NCI-H187 (cell line): ENCODE results near the gene TNKS2.
"Not testable (repeated sequence)": the region's sequence is repeated elsewhere in the genome, so short reads cannot be mapped to it uniquely, and the experiment has no call there.

ENCODE experiments used
- DNase-seq, 2 experiments: peaks; one replicate each; lab custom pipeline; 2025; lab: John Stamatoyannopoulos, UW

TNKS2 gene

DNA sequence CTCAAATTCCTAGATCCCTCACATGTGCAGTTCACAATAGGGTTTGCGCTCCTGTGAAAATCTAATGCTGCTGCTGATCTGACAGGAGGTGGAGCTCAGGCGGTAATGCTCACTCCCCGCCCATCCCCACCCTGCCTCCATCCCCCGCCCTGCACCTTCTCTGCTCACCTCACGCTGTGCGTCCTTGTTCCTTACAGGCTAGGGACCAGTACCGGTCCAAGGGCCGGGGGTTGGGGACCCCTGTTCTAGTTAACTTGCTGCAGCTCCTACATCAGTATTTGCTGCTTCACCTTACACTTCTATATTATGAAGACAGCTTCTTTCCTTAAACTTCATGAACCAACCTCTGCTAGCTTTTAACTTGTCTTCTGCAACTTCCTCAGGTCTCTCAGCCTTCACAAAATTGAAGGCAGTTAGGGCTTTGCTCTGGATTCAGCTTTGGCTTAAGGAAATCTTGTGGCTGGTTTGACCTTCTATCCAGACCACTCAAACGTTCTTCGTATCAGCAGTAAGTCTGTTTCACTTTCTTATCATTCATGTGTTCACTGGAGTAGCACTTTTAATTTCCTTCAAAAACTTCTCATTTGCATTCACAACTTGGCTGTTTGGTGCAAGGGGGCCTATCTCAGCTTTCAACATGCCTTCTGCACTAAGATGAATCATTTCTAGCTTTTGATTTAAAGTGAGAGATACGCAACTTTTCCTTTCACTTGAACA, 1.7 kb upstream of the TNKS2 start:
- no peak for DNase-seq

DNA sequence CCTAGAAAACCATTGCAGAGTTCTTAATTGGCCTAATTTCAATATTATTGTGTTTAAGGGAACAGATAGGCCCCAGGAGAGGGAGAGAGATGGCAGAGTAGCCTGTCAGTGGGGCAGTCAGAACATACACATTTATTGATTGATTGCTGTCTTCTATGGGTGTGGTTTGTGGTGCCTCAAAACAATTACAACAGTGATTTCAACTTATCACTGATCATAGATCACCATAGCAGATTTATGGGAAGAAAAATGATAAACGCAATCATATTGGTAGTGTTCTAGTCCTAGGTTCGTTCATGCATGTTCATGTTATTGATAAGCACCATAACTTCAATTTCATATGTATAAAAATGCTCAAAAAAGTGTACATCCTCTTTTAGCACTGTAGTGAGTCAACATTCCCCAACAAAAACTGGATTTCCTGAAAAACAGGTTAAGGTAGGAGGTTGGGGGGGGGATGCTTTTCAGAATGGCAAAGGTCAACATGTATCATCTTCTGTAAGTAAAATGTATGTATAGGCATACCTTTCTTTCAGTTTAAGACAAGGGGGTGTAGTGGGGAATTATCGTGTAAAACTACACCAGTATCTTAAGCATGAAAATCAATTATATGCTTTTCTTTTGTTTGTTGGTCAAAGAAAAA, 1.1 kb upstream of the TNKS2 start:
- no peak for DNase-seq

DNA sequence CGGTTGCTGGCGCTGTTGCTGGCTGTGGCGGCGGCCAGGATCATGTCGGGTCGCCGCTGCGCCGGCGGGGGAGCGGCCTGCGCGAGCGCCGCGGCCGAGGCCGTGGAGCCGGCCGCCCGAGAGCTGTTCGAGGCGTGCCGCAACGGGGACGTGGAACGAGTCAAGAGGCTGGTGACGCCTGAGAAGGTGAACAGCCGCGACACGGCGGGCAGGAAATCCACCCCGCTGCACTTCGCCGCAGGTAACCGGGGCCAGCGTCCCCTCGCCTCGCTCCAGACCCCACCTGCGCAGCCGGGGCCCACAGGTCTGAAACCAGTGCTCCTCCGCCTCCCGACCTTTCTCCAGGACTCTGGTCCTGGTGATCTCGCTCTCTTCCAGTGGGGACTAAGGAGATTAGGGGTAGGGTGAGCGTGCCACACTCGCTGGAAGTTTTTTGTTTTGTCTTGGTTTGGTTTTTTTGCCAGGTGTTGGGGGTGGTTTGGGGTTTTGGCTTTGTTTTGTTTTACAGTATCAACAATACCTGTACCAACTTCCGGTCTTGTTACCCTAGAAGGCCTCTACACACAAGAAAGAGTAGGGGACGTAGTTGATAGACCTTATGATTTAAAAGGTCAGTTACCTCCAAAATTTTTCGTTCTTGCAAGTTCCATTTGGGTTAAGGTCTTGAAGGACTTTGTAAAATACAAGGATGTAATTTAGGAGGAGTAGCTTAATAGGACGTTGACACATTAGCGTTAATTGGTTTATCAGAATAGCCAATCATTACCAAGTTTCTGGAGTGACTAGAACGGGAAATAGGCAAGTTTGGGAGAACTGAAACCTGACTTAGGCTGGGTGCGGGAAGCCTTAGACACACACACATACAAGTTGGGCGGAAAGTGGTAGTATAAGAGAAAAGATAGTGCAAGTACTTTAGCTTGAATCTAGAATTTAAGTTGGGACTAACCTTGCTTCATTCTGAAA, 704 bp downstream of the TNKS2 start:
- DNase-seq: no peak

DNA sequence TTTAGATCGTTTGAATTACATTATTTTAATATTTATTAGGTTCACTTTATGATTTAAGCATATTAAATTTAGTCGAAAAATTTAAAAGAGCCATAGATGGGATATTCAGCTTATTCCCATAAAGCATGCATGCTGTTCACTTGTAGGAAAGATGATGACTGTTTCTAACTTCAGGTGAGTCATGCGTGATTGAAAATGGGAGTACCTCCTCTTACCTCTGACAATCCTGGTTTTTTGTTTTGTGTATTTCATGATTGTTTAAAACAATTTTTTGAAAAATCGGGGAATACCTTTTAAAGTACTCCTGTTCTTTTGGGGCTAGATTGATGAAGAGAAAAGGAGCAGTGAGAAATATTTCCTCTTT, 1.4 kb downstream of the TNKS2 start:
- DNase-seq: no peak

DNA sequence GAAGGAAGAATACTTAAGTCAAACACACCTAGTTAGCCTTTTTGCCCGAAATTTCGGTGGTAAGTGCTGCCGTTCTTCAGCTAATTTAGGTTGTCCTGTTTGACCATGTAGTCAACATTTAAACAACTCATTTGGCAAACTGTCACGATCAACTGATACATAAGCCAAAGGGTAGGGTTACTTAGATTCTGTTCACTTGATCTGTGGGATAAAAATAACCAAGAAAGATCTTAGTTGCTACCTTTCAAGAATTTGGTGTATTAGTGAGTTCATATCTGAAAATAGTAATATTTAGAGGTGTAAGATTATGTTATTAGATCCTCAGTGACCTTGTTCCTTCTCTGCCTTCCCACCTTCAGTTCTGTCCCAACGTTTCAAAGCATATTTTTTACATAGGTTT, 2.0 kb downstream of the TNKS2 start:
- DNase-seq: no peak

DNA sequence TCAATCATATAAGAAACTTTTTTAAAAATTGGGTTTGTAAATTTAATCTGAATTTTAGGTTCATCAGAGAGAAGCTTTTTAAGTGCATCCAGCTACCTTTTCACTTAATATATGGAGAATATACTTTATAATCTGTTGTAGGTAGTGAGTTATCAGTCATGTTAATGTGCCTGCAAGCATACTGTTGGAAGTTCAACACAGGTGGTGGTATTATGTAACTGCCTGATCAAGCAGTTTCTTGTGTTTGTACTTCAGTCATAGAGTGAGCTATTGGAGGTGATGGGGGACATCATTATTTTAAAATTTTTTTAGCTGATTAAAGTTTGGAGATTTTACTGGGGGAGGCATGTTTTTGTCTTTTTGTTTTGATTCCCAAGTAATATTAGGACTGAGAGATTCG, 2.5 kb downstream of the TNKS2 start:
- DNase-seq: no peak

DNA sequence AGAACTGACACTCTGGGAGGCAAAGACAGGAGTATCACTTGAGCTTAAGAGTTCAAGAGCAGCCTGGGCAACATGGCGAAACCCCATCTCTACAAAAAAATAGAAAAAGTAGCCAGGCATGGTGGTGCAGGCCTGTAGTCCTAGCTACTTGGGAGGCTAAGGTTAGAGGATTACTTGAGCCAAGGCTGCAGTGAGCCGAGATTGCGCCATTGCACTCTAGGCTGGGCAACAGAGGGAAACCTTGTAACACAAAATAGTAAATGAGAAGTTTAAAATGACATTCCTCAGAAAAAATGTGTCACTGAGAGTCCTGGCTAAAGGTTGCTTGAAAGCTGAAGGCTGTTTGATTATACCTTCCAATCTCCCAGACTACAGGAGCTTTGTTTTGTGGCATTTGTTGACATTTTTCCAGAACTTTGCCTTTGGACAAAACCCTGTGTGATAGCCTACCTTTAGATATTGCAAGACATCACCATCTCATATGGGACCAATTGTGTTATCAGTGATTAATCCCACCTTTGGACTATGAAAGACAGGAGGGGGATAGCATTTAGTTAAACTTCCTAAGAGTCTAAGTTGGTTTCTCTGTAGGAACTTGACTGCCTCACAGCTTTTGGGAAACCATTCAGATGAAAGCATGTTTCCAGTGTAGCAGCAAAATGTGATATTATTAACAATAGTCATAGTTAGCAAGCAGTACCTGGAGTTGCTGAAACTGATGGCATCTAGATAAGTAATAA, 5.3 kb downstream of the TNKS2 start:
- no peak for DNase-seq

DNA sequence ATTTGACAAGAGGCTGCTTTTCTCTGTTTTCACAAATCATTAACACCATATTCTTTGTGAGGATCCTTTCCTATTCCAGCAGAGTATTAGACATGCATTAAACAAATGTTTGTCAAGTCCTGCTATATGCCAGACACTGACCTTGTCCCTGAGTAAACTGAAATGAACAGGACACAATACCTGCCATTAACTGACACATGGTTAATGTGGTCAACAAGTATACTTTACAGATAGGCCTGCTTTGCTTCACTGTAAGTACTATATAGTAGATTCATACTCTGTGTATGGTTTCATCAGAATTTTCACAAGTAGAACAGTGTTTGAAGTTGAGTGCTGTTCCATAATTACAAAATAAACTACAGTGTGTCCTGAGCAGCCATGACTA, 5.9 kb downstream of the TNKS2 start:
- DNase-seq: no peak

DNA sequence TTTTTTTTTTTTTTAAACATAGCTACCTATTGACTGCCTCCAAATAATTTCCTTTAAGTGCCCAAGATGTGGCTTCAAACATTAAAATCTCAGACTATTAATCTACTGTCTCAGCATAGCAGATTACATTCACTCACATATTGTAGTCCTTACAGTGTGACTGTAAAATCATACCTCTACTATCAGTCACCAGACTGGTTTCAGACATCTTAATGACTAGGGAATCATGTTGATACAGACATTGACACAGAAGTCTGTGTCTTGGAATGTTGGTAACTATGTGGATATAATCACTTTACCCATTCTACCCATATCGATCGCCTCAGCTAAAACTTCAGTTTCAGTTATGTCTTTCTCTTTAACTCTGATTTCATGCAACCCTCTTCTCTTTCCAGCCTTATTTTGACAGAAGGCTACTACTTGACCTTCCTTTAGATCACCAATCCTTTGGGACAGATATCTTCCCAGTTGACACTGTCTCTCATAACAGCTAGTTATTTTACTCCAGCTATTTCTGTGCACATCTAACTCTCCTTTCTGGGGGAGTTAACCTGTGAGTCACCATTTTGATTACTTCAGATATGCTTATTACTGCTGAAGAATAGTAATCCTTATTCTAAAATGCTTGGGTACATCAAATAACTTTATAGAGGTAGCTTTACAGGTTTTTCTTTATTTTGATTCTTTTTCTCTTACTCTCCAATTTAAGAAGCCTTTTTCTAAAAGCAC, 7.0 kb downstream of the TNKS2 start:
- no peak for DNase-seq

DNA sequence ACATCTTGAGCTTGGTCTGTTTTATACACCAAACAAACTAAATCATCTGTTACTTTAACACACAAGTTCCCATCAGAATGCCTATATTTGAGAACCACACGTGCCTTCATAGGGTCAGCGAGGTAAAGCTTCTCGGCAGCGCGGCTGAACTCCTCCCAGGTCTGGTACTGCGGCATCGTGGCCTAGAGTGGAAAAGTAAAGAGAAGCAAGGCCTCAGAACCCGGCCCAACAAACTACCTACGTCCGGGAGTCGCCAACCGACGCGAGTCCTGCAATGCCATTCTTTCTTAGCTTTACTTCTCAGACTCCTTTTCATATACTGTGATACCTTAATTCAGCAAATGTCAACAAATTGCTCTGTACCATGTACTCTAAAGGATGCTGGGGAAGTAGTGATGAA, 9.0 kb downstream of the TNKS2 start:
- DNase-seq: not testable (repeated sequence)

DNA sequence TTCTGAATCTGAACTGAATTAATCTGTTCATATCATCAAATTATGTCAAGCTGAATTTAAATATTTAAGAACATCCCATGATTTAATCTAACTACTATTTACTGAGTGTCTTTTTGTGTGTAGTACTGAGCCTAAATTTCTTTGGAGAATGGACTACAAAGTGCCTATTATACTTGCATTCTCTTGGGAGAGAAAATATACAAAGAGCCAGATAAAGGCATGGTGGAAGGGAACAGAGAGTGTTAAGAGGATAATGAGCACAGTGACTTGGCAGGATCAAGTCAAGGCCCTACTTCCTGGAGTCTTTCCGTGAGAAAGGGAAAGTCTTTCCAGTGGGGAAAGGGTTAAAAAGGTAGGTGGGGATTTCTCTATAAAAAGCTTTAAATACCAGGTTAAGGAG, 15.0 kb downstream of the TNKS2 start:
- no peak for DNase-seq

DNA sequence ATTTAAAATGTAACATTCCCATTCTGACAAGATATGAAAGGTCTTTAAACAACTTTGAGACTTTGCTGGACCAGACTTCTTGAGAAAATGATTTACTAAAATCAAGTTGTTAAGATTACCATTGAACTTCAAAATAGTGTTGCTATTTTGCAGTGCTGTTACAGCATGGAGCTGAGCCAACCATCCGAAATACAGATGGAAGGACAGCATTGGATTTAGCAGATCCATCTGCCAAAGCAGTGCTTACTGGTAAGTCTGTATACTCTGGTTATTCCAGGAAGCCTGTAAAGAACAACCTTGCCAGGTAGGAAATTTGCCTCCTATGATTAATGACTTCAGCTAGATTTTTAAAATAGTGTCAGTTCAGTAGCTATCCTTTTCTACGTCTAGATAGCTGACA, 18.8 kb downstream of the TNKS2 start:
- no peak for DNase-seq

DNA sequence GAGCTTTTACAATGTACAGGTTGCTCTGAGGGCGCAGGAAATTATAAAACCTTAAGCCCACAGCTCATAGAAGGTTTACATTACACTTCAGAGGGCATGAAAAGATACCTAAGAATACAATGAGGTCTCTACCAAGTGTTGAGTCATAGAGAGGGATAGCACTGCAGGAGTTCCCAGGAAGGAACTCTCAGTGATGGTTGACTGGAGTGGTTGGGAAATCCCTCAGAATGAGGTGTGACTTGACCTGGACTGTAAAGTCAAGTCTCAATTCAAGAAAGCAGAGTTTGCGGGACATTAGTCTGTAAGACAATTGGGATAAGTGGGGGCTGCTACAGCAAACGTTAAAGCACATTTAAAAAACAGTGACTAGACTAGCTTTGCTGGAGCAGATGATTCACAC, 21.9 kb downstream of the TNKS2 start:
- no peak for DNase-seq

DNA sequence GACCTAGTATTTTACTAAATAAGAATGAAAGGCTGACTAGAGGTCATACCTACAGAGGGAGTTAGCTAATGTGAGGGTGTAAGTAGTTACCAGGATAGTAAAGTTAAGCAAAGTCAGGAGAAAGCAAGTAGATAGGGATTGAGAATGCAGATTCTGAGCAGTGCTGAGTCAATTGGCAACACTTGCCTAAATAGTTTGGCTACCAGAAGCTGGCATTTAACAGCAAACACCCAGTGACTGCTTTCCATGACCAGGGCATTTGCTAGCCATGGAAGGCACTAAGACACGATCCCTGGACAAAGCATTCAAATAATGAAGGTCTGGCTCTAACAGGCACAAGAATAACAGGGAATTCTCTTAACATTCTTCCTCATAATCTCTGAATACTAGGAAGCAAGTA, 25.9 kb downstream of the TNKS2 start:
- DNase-seq: no peak

DNA sequence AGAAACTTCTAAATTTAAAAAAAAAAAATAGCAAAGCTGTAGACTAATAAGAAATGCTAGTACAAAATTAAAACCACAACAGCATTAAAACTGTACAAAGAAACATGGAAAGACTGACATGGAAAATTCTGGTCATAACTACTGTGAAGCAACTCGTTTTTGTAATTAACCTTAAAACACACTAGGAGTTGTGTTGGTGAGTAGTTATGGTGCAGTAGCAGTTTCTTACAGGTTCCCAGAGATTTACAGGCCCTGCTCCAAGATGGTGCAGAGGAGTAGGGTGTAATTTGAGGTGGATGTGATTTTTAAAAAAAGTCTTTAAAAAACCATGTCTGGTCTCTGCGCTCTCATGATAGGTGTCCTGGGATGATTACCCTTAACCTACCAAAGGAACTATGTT, 31.0 kb downstream of the TNKS2 start:
- no peak for DNase-seq

DNA sequence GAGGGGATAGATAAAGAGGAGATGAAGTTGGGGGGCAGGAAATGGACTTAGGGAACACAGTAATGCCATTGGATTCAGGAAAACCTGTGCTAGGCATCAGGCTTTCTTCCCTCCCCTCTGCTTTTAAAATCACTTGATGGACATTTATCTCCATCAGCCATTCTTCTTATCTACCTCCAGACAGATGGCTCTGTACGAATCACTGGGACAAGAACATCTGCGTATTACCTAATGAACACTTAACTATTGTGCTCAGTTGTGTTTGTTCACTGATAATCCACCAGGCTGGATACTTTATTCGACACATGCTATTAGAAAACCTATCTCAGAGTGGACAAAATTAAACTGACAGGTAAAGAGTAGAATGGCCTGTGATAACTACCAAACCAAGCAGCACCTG, 40.0 kb downstream of the TNKS2 start:
- no peak for DNase-seq

DNA sequence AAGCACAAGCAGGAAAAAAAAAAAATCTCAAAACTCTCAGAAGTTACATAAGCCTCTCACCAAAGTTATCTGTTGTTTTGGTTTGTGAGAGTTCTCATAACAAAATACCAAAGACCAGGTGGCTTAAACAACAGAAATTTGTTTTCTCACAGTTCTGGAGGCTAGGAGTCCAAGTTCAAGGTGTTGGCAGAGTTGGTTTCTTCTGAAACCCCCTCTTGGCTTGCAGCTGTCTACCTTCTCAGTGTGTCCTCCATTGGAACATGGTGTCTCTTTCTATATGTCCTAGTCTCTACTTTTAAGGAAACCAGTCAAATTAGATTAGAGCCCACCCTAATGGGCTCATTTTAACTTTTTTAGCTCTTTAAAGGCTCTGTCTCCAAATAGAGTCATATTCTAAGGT, 44.9 kb downstream of the TNKS2 start:
- DNase-seq: no peak

DNA sequence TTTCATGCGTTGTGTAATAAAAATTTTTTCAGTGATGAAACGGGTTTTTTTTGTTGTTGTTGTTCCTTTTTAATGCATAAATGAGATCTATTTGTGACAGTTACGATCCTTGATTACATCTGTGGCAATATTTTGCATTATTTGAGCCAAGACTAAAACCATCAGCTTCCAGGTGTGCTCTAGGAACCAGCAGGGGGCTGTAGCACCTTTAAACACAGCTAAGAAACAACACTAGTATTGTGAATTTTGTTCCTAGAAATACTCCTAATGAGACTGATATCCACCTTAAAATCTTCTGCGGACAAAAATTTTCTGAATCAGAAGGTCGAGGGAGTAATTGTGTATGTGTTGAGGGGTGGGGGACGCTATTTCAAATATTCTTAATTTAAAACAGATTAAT, 58.4 kb downstream of the TNKS2 start:
- no peak for DNase-seq

DNA sequence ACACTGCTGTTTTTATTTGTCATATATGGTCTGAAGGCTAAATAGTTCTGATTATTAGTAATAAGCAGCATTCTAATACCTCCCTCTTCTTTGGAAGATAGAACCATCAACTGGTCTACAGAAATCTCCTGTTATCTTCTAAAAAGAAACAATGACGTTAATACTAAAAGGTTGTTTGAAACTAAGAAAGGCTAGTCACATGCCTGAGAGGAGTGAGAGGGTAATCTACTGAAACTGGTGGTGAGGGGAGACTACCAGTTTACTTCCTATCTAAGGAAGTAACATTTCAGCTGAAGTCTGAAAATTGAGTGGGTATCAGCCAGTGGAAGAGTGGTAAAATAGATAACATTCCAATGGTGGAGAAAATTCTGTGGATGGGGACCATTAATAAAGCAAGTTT, 62.7 kb downstream of the TNKS2 start:
- DNase-seq: no peak

DNA sequence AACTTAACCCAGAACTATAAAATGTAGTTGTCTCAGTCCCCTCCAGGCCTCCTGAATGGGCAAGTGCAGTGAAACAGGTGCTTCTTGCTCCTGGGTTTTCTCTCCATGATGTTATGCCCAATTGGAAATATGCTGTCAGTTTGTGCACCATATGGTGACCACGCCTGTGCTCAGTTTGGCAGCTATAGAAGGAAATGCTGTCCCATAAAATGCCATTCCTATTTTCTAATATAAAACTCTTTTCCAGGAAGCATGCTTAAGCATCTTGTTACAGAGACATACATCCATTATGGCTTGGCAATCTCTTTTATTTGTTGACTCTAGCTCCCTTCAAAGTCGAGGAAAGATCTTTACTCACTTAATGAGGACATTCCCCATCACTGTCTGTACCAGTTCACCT, 65.9 kb downstream of the TNKS2 start:
- DNase-seq: no peak

DNA sequence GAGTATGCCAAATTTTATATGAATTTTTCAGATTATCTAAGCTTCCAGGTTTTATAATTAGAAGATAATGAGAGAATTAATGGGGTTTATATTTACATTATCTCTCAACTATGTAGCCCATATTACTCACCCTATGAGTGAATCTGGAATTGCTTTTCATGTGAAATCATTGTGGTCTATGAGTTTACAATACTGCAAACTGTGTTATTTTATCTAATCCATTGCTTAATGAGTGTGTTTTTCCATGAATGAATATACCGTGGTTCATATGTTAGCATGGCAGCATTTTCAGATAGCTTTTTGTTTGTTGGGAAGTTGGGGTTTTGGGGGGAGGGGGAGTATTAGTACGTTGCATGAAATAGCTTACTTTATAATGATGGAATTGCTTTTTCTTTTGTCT, 66.5 kb downstream of the TNKS2 start:
- no peak for DNase-seq
